ENCODE measurements around the gene WDR19. TPM values are rescaled to one million over a fixed set of nuclear protein-coding genes. Genes with fewer than 3 reads are reported as not detected.

WDR19 gene
- total RNA-seq, 2 experiments from 2014 or later: 12.0 to 14.5 TPM

- ATAC-seq: no peak
- intact Hi-C loops (cut with micrococcal nuclease): no loop called here
- no peaks in the 10 kb centered on the region for H3K9me3 Mint-ChIP-seq
- no peak overlapping the region for H3K4me3 Mint-ChIP-seq
- no peaks in the 10 kb centered on the region for H3K27me3 Mint-ChIP-seq
- peaks cover 10% of the 10 kb centered on the region for H3K4me1 Mint-ChIP-seq (ENCODE audit: low read depth)
- no peak overlapping the region for H3K27ac Mint-ChIP-seq
- no peak for DNase-seq
- TF ChIP-seq CTCF (IDR thresholded peaks at IDR 0.05): no peak
- peaks cover 47% of the 10 kb centered on the region for H3K36me3 Mint-ChIP-seq (ENCODE audit: low read depth)
- ChIA-PET CTCF (no interaction called here), POLR2A (no interaction called here)
Measured at GRCh38 chr4:39324897-39325613, 142.7 kb downstream of the WDR19 start.

GRCh38 chr4:39326468-39326977, 144.2 kb downstream of the WDR19 start:
- ChIA-PET POLR2A (no interaction called here), CTCF (interaction anchor here (0.7 kb wide), 1 partner anchor 110 kb away, joined by 3 read pairs; no protein-coding TSS in a partner anchor)
- no peak for TF ChIP-seq CTCF (IDR thresholded peaks at IDR 0.05)
- peaks cover 15% of the 10 kb centered on the region for H3K4me1 Mint-ChIP-seq (ENCODE audit: low read depth)
- no peak for ATAC-seq
- peaks cover 39% of the 10 kb centered on the region for H3K36me3 Mint-ChIP-seq (ENCODE audit: low read depth)
- intact Hi-C loops (cut with micrococcal nuclease): no loop called here
- no peak overlapping the region for H3K27ac Mint-ChIP-seq
- no peak for DNase-seq
- no peaks in the 10 kb centered on the region for H3K27me3 Mint-ChIP-seq
- no peaks in the 10 kb centered on the region for H3K9me3 Mint-ChIP-seq
- no peak overlapping the region for H3K4me3 Mint-ChIP-seq

- peaks cover 25% of the 10 kb centered on the region for H3K36me3 Mint-ChIP-seq (ENCODE audit: low read depth)
- ATAC-seq: no peak
- ChIA-PET POLR2A (interaction anchor here (2.5 kb wide), 1 partner anchor 35 kb away, joined by 7 read pairs; no protein-coding TSS in a partner anchor), CTCF (no interaction called here)
- intact Hi-C loops (cut with micrococcal nuclease): no loop called here
- H3K9me3 Mint-ChIP-seq: no peaks in the 10 kb centered on the region
- peaks cover 21% of the 10 kb centered on the region for H3K4me1 Mint-ChIP-seq (ENCODE audit: low read depth)
- H3K27me3 Mint-ChIP-seq: no peaks in the 10 kb centered on the region
- H3K4me3 Mint-ChIP-seq: no peak overlapping the region
- H3K27ac Mint-ChIP-seq: no peak overlapping the region
- no peak for TF ChIP-seq CTCF (IDR thresholded peaks at IDR 0.05)
- DNase-seq: no peak
Measured at GRCh38 chr4:39330353-39330752, 148.0 kb downstream of the WDR19 start.

- intact Hi-C loops (cut with micrococcal nuclease): no loop called here
- H3K9me3 Mint-ChIP-seq: no peaks in the 10 kb centered on the region
- H3K27ac Mint-ChIP-seq: no peak overlapping the region
- ChIA-PET CTCF (no interaction called here), POLR2A (interaction anchor here (2.5 kb wide), 1 partner anchor 34 kb away, joined by 7 read pairs; no protein-coding TSS in a partner anchor)
- peaks cover 29% of the 10 kb centered on the region for H3K4me1 Mint-ChIP-seq (ENCODE audit: low read depth)
- ATAC-seq (no peak), DNase-seq (no peak)
- no peak overlapping the region for H3K4me3 Mint-ChIP-seq
- no peak for TF ChIP-seq CTCF (IDR thresholded peaks at IDR 0.05)
- no peaks in the 10 kb centered on the region for H3K27me3 Mint-ChIP-seq
- H3K36me3 Mint-ChIP-seq (ENCODE audit: low read depth): peaks cover 26% of the 10 kb centered on the region
Measured at GRCh38 chr4:39331191-39331590, 148.9 kb downstream of the WDR19 start.

Other genes with a start within 250 kb of the WDR19 start
- gene TMEM156, start 150.1 kb upstream of the WDR19 start, total RNA-seq: 10 to 100 TPM; 11.7 to 12.0 TPM
- 1 to 10 TPM; 6.6 to 6.8 TPM for gene KLHL5, start 120.3 kb upstream of the WDR19 start, total RNA-seq
- 100 to 1,000 TPM; 108 to 114 TPM for gene RFC1, start 183.8 kb downstream of the WDR19 start, total RNA-seq
- gene KLB, start 224.4 kb downstream of the WDR19 start, total RNA-seq: not detected